ENCODE data around the gene RPS6KB2. TPM values are rescaled to one million over a fixed set of nuclear protein-coding genes. Genes with fewer than 3 reads are reported as not detected.

RPS6KB2 gene
- total RNA-seq, 1 experiment from 2014 or later = 54.1 TPM

DNA sequence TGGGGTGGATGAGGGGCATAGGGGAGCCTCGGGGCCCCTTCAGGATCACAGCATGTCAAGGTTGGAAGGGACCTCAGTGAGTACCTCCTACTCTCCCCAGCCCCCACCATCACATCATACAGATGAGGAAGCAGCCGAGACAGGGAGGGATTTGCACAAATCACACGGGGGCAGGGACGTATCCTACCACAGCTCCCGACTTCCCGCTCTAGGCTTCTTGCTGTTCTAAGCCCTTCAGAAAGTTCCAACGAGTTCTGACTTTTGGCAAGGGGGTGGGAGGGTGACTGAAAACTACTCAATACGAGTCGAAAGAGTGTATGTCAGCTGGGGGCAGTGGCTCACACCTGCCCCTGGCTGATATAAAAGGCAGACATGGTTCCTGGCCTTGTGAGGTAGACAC lies 41.2 kb upstream of the RPS6KB2 start:
- ChIA-PET POLR2A (interaction anchor here (0.7 to 2.1 kb wide), 3 partner anchors 10 to 32 kb away, joined by 3 to 7 read pairs (median 3); partner anchors contain the start of gene PPP1CA), CTCF (interaction anchor here (1.1 to 1.5 kb wide), 3 partner anchors 15 to 30 kb away, joined by 3 to 8 read pairs (median 4); partner anchors contain the start of gene PPP1CA), RAD21 (ENCODE audit: low non-redundant PET in 1 of 2, low total read pairs in 2 of 2, uncharacterized antibody in 2 of 2, unreplicated experiment in 2 of 2) (no interaction called here)
- TF ChIP-seq EZH2 (IDR thresholded peaks at IDR 0.05) (no peak), JUND (IDR thresholded peaks at IDR 0.05) (no peak), SIN3A (IDR thresholded peaks at IDR 0.05; ENCODE audit: low read depth) (no peak), ZNF274 (IDR thresholded peaks at IDR 0.05; ENCODE audit: low read depth, low read length) (no peak), POLR2A (IDR thresholded peaks at IDR 0.05; ENCODE audit: borderline replicate concordance, extremely low read depth, insufficient read depth, insufficient read length) (no peak), CBX3 (IDR thresholded peaks at IDR 0.05; ENCODE audit: low read depth) (no peak), FOSL1 (IDR thresholded peaks at IDR 0.05; ENCODE audit: low read depth) (no peak)
- Histone ChIP-seq H3K9ac (ENCODE audit: low read length) (no peak overlapping the region), H3K9me2 (ENCODE audit: insufficient read depth) (no peaks in the 10 kb centered on the region), H4K20me1 (ENCODE audit: insufficient read depth) (no peaks in the 10 kb centered on the region), H3K27ac (ENCODE audit: low read depth, low read length) (no peak overlapping the region), H3K27me3 (ENCODE audit: insufficient read depth, low read length) (no peaks in the 10 kb centered on the region), H3K4me3 (replicated peaks in 1 of 2; ENCODE audit: low read depth in 1 of 2, low read length in 2 of 2) (no peak overlapping the region), H3K36me3 (ENCODE audit: control insufficient read depth in 1 of 2, insufficient read depth in 2 of 2, low read length in 2 of 2) (no peaks in the 10 kb centered on the region), H2AFZ (ENCODE audit: low read depth, low read length, poor library complexity, severe bottlenecking) (no peak overlapping the region), H3K4me2 (ENCODE audit: low read length) (no peak overlapping the region), H3K4me1 (ENCODE audit: control insufficient read depth in 1 of 2, insufficient read depth in 2 of 2, low read length in 2 of 2) (peaks cover 17 to 45% of the 10 kb centered on the region in 2 experiments), H3K9me3 (ENCODE audit: control insufficient read depth in 1 of 2, insufficient read depth in 1 of 2, low read depth in 1 of 2, low read length in 2 of 2) (no peaks in the 10 kb centered on the region), H3K79me2 (ENCODE audit: insufficient read depth, low read length) (peaks cover 6% of the 10 kb centered on the region; the same call in 1 of the 2 replicates)
- DNase-seq (ENCODE audit: low read depth, low spot score) (no peak), ATAC-seq (no peak)
- no TSS peak for BruUV-seq (replicated peaks)
- intact Hi-C loops (cut with micrococcal nuclease) = no loop called here

DNA sequence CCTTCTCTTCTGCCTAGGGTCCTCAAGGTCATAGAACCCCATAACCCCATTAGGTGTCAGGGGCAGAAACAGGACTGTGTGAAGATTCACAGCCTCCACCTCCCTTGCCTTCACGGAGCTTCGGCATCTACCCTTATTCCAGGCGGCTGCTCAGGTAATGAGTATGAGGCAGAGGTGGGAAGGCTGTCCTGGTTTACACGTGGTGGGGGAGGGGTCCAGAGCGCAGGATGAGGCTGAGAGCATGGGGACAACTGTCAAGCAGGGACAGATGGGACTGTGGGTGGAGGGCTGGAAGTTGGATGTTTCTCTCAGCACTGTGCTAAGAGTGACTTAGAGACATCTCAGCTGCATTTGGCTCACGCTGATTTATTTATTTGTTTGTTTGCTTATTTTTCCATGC lies 40.8 kb upstream of the RPS6KB2 start:
- peaks cover 11% of the 10 kb centered on the region; the same call in 1 of the 2 replicates for H3K79me2 ChIP-seq (ENCODE audit: insufficient read depth, low read length)

More for the DNA sequence above, 40.8 kb upstream of the RPS6KB2 start:
- Histone ChIP-seq H4K20me1 (ENCODE audit: insufficient read depth) (no peaks in the 10 kb centered on the region), H3K9ac (ENCODE audit: low read length) (no peak overlapping the region), H3K4me2 (ENCODE audit: low read length) (no peak overlapping the region), H3K27ac (ENCODE audit: low read depth, low read length) (no peak overlapping the region), H3K27me3 (ENCODE audit: insufficient read depth, low read length) (no peaks in the 10 kb centered on the region), H3K9me3 (ENCODE audit: control insufficient read depth in 1 of 2, insufficient read depth in 1 of 2, low read depth in 1 of 2, low read length in 2 of 2) (no peaks in the 10 kb centered on the region), H3K36me3 (ENCODE audit: control insufficient read depth in 1 of 2, insufficient read depth in 2 of 2, low read length in 2 of 2) (no peaks in the 10 kb centered on the region), H3K9me2 (ENCODE audit: insufficient read depth) (no peaks in the 10 kb centered on the region), H2AFZ (ENCODE audit: low read depth, low read length, poor library complexity, severe bottlenecking) (no peak overlapping the region), H3K4me3 (replicated peaks in 1 of 2; ENCODE audit: low read depth in 1 of 2, low read length in 2 of 2) (no peak overlapping the region), H3K4me1 (ENCODE audit: control insufficient read depth in 1 of 2, insufficient read depth in 2 of 2, low read length in 2 of 2) (peaks cover 16 to 45% of the 10 kb centered on the region in 2 experiments)
- ChIA-PET CTCF (interaction anchor here (0.7 to 1.5 kb wide), 3 partner anchors 14 to 233 kb away, joined by 3 to 8 read pairs (median 4); partner anchors contain the start of gene PPP1CA), RAD21 (ENCODE audit: low non-redundant PET in 1 of 2, low total read pairs in 2 of 2, uncharacterized antibody in 2 of 2, unreplicated experiment in 2 of 2) (no interaction called here), POLR2A (interaction anchor here (1.0 to 2.1 kb wide), 2 partner anchors 14 to 33 kb away, joined by 3 to 7 read pairs; partner anchors contain the start of gene PPP1CA)
- BruUV-seq (replicated peaks) = no TSS peak
- TF ChIP-seq EGR1 (IDR thresholded peaks at IDR 0.05; ENCODE audit: low read depth) (no peak), CEBPB (IDR thresholded peaks at IDR 0.05; ENCODE audit: low read depth) (no peak), POLR2AphosphoS5 (IDR thresholded peaks at IDR 0.05; ENCODE audit: low read depth, low read length) (no peak), JUND (IDR thresholded peaks at IDR 0.05) (no peak), SIN3A (IDR thresholded peaks at IDR 0.05; ENCODE audit: low read depth) (no peak), RAD21 (IDR thresholded peaks at IDR 0.05; ENCODE audit: low read depth) (no peak), POLR2A (IDR thresholded peaks at IDR 0.05; ENCODE audit: borderline replicate concordance, extremely low read depth, insufficient read depth, insufficient read length) (no peak), YY1 (IDR thresholded peaks at IDR 0.05; ENCODE audit: extremely low read depth, insufficient replicate concordance, low read depth, low read length) (no peak), SRF (IDR thresholded peaks at IDR 0.05; ENCODE audit: low read depth) (no peak), ZNF274 (IDR thresholded peaks at IDR 0.05; ENCODE audit: low read depth, low read length) (no peak), EZH2phosphoT487 (IDR thresholded peaks at IDR 0.05; ENCODE audit: borderline replicate concordance) (no peak), SP1 (IDR thresholded peaks at IDR 0.05; ENCODE audit: low read depth) (no peak), FOSL1 (IDR thresholded peaks at IDR 0.05; ENCODE audit: low read depth) (no peak)
- TF ChIP-seq, protein P1, sequence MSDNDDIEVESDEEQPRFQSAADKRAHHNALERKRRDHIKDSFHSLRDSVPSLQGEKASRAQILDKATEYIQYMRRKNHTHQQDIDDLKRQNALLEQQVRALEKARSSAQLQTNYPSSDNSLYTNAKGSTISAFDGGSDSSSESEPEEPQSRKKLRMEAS (IDR thresholded peaks at IDR 0.05) = no peak
- TF ChIP-seq, protein P2, sequence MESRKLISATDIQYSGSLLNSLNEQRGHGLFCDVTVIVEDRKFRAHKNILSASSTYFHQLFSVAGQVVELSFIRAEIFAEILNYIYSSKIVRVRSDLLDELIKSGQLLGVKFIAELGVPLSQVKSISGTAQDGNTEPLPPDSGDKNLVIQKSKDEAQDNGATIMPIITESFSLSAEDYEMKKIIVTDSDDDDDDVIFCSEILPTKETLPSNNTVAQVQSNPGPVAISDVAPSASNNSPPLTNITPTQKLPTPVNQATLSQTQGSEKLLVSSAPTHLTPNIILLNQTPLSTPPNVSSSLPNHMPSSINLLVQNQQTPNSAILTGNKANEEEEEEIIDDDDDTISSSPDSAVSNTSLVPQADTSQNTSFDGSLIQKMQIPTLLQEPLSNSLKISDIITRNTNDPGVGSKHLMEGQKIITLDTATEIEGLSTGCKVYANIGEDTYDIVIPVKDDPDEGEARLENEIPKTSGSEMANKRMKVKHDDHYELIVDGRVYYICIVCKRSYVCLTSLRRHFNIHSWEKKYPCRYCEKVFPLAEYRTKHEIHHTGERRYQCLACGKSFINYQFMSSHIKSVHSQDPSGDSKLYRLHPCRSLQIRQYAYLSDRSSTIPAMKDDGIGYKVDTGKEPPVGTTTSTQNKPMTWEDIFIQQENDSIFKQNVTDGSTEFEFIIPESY (IDR thresholded peaks at IDR 0.05; ENCODE audit: extremely low read depth, insufficient replicate concordance, low read length) = no peak
- TF ChIP-seq, protein P3, sequence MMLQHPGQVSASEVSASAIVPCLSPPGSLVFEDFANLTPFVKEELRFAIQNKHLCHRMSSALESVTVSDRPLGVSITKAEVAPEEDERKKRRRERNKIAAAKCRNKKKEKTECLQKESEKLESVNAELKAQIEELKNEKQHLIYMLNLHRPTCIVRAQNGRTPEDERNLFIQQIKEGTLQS (IDR thresholded peaks at IDR 0.05) = no peak
- DNase-seq (ENCODE audit: low read depth, low spot score) (no peak), ATAC-seq (no peak)
- intact Hi-C loops (cut with micrococcal nuclease) = no loop called here
